ENCODE data around the gene RPS24.

RPS24 gene

GRCh38 chr10:78028438-78029268, 5.0 kb upstream of the RPS24 start:
- DNase-seq = peak in 3 of 4 experiments; percentile 22 to 38 (median 37)

- DNase-seq = peak; percentile 96 to 98 (median 98)
Measured at GRCh38 chr10:78029269-78030226, 4.1 kb upstream of the RPS24 start, which contains the start of gene POLR3A. Gene POLR3A, minus strand, starts transcription at chr10:78029515. Its CDS starts 108 bp downstream, at chr10:78029407.

- DNase-seq = no peak
Measured at GRCh38 chr10:78033387-78033636, 351 bp upstream of the RPS24 start.

- no peak for DNase-seq
Measured at GRCh38 chr10:78035025-78035424, 1.4 kb downstream of the RPS24 start.

GRCh38 chr10:78035437-78035836, 1.8 kb downstream of the RPS24 start:
- no peak for DNase-seq

GRCh38 chr10:78035933-78036583, 2.4 kb downstream of the RPS24 start:
- DNase-seq = no peak

GRCh38 chr10:78038105-78038504, 4.4 kb downstream of the RPS24 start:
- no peak for DNase-seq

GRCh38 chr10:78038791-78039547, 5.3 kb downstream of the RPS24 start:
- no peak for DNase-seq

- no peak for DNase-seq
Measured at GRCh38 chr10:78039743-78040142, 6.1 kb downstream of the RPS24 start.

GRCh38 chr10:78041170-78042057, 7.8 kb downstream of the RPS24 start:
- DNase-seq = no peak

- no peak for DNase-seq
Measured at GRCh38 chr10:78042058-78042751, 8.5 kb downstream of the RPS24 start.

- DNase-seq = no peak
Measured at GRCh38 chr10:78042752-78043104, 9.1 kb downstream of the RPS24 start.

- DNase-seq = no peak
Measured at GRCh38 chr10:78044179-78044578, 10.5 kb downstream of the RPS24 start.

- no peak for DNase-seq
Measured at GRCh38 chr10:78044699-78045098, 11.0 kb downstream of the RPS24 start.

GRCh38 chr10:78045237-78045636, 11.6 kb downstream of the RPS24 start:
- DNase-seq = peak; percentile 14 to 41 (median 36)

GRCh38 chr10:78045856-78046255, 12.2 kb downstream of the RPS24 start:
- no peak for DNase-seq

- DNase-seq = no peak
Measured at GRCh38 chr10:78046711-78047269, 13.1 kb downstream of the RPS24 start.

GRCh38 chr10:78047314-78047891, 13.7 kb downstream of the RPS24 start:
- DNase-seq = peak; percentile 87 to 94 (median 92)

GRCh38 chr10:78049851-78050250, 16.2 kb downstream of the RPS24 start:
- peak; percentile 57 to 74 (median 68) for DNase-seq
